ENCODE data around the gene DMD.
A peak's percentile ranks its signal among the peaks of the same experiment; 100 is the strongest.
"Not testable (repeated sequence)": the region's sequence is repeated elsewhere in the genome, so short reads cannot be mapped to it uniquely, and the experiment has no call there.

Gene DMD

GRCh38 chrX:31663172-31663571 is 1548.2 kb downstream of the DMD start:
- no peak for DNase-seq

GRCh38 chrX:31661280-31661810 is 1550.0 kb downstream of the DMD start:
- no peak for DNase-seq

- DNase-seq, result peak; percentile 33
These were observed 1553.0 kb downstream of the DMD start for GRCh38 chrX:31658360-31658759.

GRCh38 chrX:31656013-31656412 is 1555.3 kb downstream of the DMD start:
- DNase-seq, result no peak

GRCh38 chrX:31653422-31653821 is 1557.9 kb downstream of the DMD start:
- DNase-seq, result no peak

GRCh38 chrX:31652650-31653049 is 1558.7 kb downstream of the DMD start:
- DNase-seq, result no peak

GRCh38 chrX:31649201-31649600 is 1562.1 kb downstream of the DMD start:
- no peak for DNase-seq

GRCh38 chrX:31633349-31633748 is 1578.0 kb downstream of the DMD start:
- no peak for DNase-seq

GRCh38 chrX:31629195-31629594 is 1582.2 kb downstream of the DMD start:
- no peak for DNase-seq

GRCh38 chrX:31609130-31609529 is 1602.2 kb downstream of the DMD start:
- no peak for DNase-seq

GRCh38 chrX:31608638-31609037 is 1602.7 kb downstream of the DMD start:
- no peak for DNase-seq

GRCh38 chrX:31606771-31607170 is 1604.6 kb downstream of the DMD start:
- no peak for DNase-seq

GRCh38 chrX:31604629-31605221 is 1606.6 kb downstream of the DMD start:
- no peak for DNase-seq

GRCh38 chrX:31603411-31604120 is 1607.8 kb downstream of the DMD start:
- no peak for DNase-seq

- no peak for DNase-seq
These were observed 1610.5 kb downstream of the DMD start for GRCh38 chrX:31600823-31601222.

GRCh38 chrX:31593353-31593752 is 1618.0 kb downstream of the DMD start:
- no peak for DNase-seq

GRCh38 chrX:31591355-31591754 is 1620.0 kb downstream of the DMD start:
- DNase-seq, result no peak

- DNase-seq, result no peak
These were observed 1620.7 kb downstream of the DMD start for GRCh38 chrX:31590581-31591114.

GRCh38 chrX:31589503-31589902 is 1621.8 kb downstream of the DMD start:
- no peak for DNase-seq

GRCh38 chrX:31588355-31588754 is 1623.0 kb downstream of the DMD start:
- DNase-seq, result no peak

GRCh38 chrX:31583892-31584291 is 1627.5 kb downstream of the DMD start:
- not testable (repeated sequence) for DNase-seq

- DNase-seq, result no peak
These were observed 1630.6 kb downstream of the DMD start for GRCh38 chrX:31580726-31581125.

GRCh38 chrX:31580227-31580626 is 1631.1 kb downstream of the DMD start:
- no peak for DNase-seq

- DNase-seq, result no peak
These were observed 1639.0 kb downstream of the DMD start for GRCh38 chrX:31572360-31572759.
